Neuronal stem cell (in vitro differentiated cells): ENCODE data around the gene PKD2.

ENCODE experiments used
- DNase-seq: peaks from one replicate; pipeline ENCODE4 v3.0.0-alpha.2; 2013; ENCODE audit warnings: low spot score
- H2AFZ ChIP-seq: one replicate; pipeline ENCODE4 v1.6.1; 2013; ENCODE audit warnings: mild to moderate bottlenecking, low read length, inconsistent platforms
- H2AK5ac ChIP-seq: 2 replicates; pipeline ENCODE4 v1.6.1; 2013; ENCODE audit warnings: low read depth, mild to moderate bottlenecking, inconsistent platforms, low read length, moderate library complexity, mixed read lengths
- H2BK120ac ChIP-seq: 2 replicates; pipeline ENCODE4 v1.6.1; 2013; ENCODE audit warnings: low read depth, mild to moderate bottlenecking, inconsistent platforms, low read length, moderate library complexity, mixed read lengths
- H2BK12ac ChIP-seq: one replicate; pipeline ENCODE4 v1.6.1; 2013; ENCODE audit warnings: low read length, inconsistent platforms
- H2BK15ac ChIP-seq: 2 replicates; pipeline ENCODE4 v1.6.1; 2013; ENCODE audit warnings: mild to moderate bottlenecking, low read length, inconsistent platforms, mixed read lengths
- H2BK5ac ChIP-seq: one replicate; pipeline ENCODE4 v1.6.1; 2013; ENCODE audit warnings: inconsistent platforms, mild to moderate bottlenecking, low read length, moderate library complexity
- H3K14ac ChIP-seq: one replicate; pipeline ENCODE4 v1.6.1; 2013; ENCODE audit warnings: low read length, inconsistent platforms
- H3K18ac ChIP-seq: 2 replicates; pipeline ENCODE4 v1.6.1; 2013; ENCODE audit warnings: low read length, inconsistent platforms
- H3K23ac ChIP-seq: 2 replicates; pipeline ENCODE4 v1.6.1; 2013; ENCODE audit warnings: low read depth, mild to moderate bottlenecking, mixed read lengths, low read length, inconsistent platforms; ENCODE audit not compliant: poor library complexity
- H3K27ac ChIP-seq: replicated peaks from 3 replicates; pipeline ENCODE4 v1.5.1; 2013; ENCODE audit warnings: low read length, inconsistent platforms
- H3K27me3 ChIP-seq, 3 experiments: 2 replicates each; pipeline ENCODE4 v1.6.1; 2013; ENCODE audit warnings: low read length in 3 of 3, mild to moderate bottlenecking in 2 of 3, inconsistent platforms in 1 of 3, low read depth in 1 of 3, mixed read lengths in 1 of 3, moderate library complexity in 1 of 3; ENCODE audit not compliant: control insufficient read depth in 3 of 3, insufficient read depth in 3 of 3
- H3K36me3 ChIP-seq, 2 donors: replicated peaks in 1 of 2; 2 replicates each; pipeline ENCODE4 v1.6.1; 2013; ENCODE audit warnings: low read length in 2 of 2; ENCODE audit not compliant: control insufficient read depth in 2 of 2, insufficient read depth in 2 of 2
- H3K4ac ChIP-seq: 2 replicates; pipeline ENCODE4 v1.6.1; 2013; ENCODE audit warnings: inconsistent platforms, mild to moderate bottlenecking, low read length, moderate library complexity
- H3K4me1 ChIP-seq, 2 donors: 1 replicate in 1 of 2; 2 replicates in 1 of 2; pipeline ENCODE4 v1.6.1; 2013; ENCODE audit warnings: low read length in 2 of 2, low read depth in 1 of 2; ENCODE audit not compliant: control insufficient read depth in 2 of 2, insufficient read depth in 1 of 2
- H3K4me2 ChIP-seq: one replicate; pipeline ENCODE4 v1.6.1; 2013; ENCODE audit warnings: mild to moderate bottlenecking, low read length, inconsistent platforms; ENCODE audit not compliant: insufficient read depth, poor library complexity, severe bottlenecking
- H3K4me3 ChIP-seq, 2 donors: 2 replicates each; pipeline ENCODE4 v1.5.1; 2013; ENCODE audit warnings: low read length in 2 of 2, mild to moderate bottlenecking in 2 of 2, inconsistent platforms in 1 of 2, moderate library complexity in 1 of 2
- H3K79me1 ChIP-seq: one replicate; pipeline ENCODE4 v1.6.1; 2013; ENCODE audit warnings: low read depth, mild to moderate bottlenecking, inconsistent platforms, low read length, moderate library complexity
- H3K9ac ChIP-seq: one replicate; pipeline ENCODE4 v1.6.1; 2013; ENCODE audit warnings: mild to moderate bottlenecking, low read depth, low read length, inconsistent platforms; ENCODE audit not compliant: poor library complexity
- H3K9me3 ChIP-seq, 2 donors: replicated peaks in 1 of 2; 2 replicates each; pipeline versions ENCODE3 to v1.6.1; 2013; ENCODE audit warnings: low read length in 2 of 2, mild to moderate bottlenecking in 2 of 2, inconsistent platforms in 1 of 2, low read depth in 1 of 2, mixed read lengths in 1 of 2, moderate library complexity in 1 of 2; ENCODE audit not compliant: control insufficient read depth in 2 of 2, insufficient read depth in 1 of 2
- H4K8ac ChIP-seq: one replicate; pipeline ENCODE4 v1.6.1; 2013; ENCODE audit warnings: low read depth, mild to moderate bottlenecking, inconsistent platforms, low read length, moderate library complexity
- H4K91ac ChIP-seq: one replicate; pipeline ENCODE4 v1.6.1; 2013; ENCODE audit warnings: low read length, low read depth, mild to moderate bottlenecking, inconsistent platforms; ENCODE audit not compliant: poor library complexity
- WGBS, 2 donors: extraction: QIAGEN DNeasy Blood & Tissue Kit; methylation state at CpG; one replicate each; pipeline ENCODE4 v1.1.7; 2013; ENCODE audit warnings: missing lambda C conversion rate in 2 of 2, mixed read lengths in 1 of 2; ENCODE audit not compliant: insufficient read length in 2 of 2, insufficient replicate concordance in 1 of 2; ENCODE audit errors: extremely low coverage in 2 of 2; 5-methylcytosine and 5-hydroxymethylcytosine counted together

The PKD2 gene

GRCh38 chr4:88078579-88078978 lies 71.1 kb downstream of the PKD2 start:
- DNase-seq = no peak
- Histone ChIP-seq H2BK12ac (no peak overlapping the region), H3K36me3 (peaks cover 6 to 59% of the 10 kb centered on the region in 2 donors), H3K79me1 (no peaks in the 10 kb centered on the region), H3K18ac (no peak overlapping the region), H2AFZ (no peak overlapping the region), H3K4ac (no peak overlapping the region), H4K91ac (no peak overlapping the region), H2BK15ac (no peak overlapping the region), H2BK120ac (no peak overlapping the region), H4K8ac (no peak overlapping the region), H3K23ac (no peak overlapping the region), H3K9me3 (no peaks in the 10 kb centered on the region), H3K14ac (no peak overlapping the region), H3K4me2 (no peak overlapping the region), H2AK5ac (no peak overlapping the region), H3K4me1 (no peaks in the 10 kb centered on the region), H3K9ac (no peak overlapping the region), H3K27me3 (no peaks in the 10 kb centered on the region), H2BK5ac (no peak overlapping the region), H3K4me3 (no peak overlapping the region), H3K27ac (no peak overlapping the region)
- no CpG with 5 or more reads among the region's 2 CpGs for whole genome bisulfite sequencing, 2 donors

GRCh38 chr4:88080626-88081025 lies 73.2 kb downstream of the PKD2 start:
- no peak overlapping the region for H2BK12ac ChIP-seq
- no peaks in the 10 kb centered on the region for H3K79me1 ChIP-seq
- H2BK15ac ChIP-seq = no peak overlapping the region
- H3K23ac ChIP-seq = no peak overlapping the region
- H3K36me3 ChIP-seq = peaks cover 0 to 39% of the 10 kb centered on the region in 2 donors
- H2AFZ ChIP-seq = no peak overlapping the region
- no peak overlapping the region for H2BK120ac ChIP-seq
- no peak overlapping the region for H3K18ac ChIP-seq
- H2BK5ac ChIP-seq = no peak overlapping the region
- H4K8ac ChIP-seq = no peak overlapping the region
- H3K27ac ChIP-seq = no peak overlapping the region
- H4K91ac ChIP-seq = no peak overlapping the region
- no peak overlapping the region for H3K9ac ChIP-seq
- H3K4me1 ChIP-seq = no peaks in the 10 kb centered on the region
- H3K4me2 ChIP-seq = no peak overlapping the region
- H3K4me3 ChIP-seq = no peak overlapping the region
- H3K14ac ChIP-seq = no peak overlapping the region
- H2AK5ac ChIP-seq = no peak overlapping the region
- no peak for DNase-seq
- WGBS, 2 donors = no CpG with 5 or more reads among the region's 1 CpG
- no peaks in the 10 kb centered on the region for H3K27me3 ChIP-seq
- no peaks in the 10 kb centered on the region for H3K9me3 ChIP-seq
- H3K4ac ChIP-seq = no peak overlapping the region

- Histone ChIP-seq H3K23ac (no peak overlapping the region), H3K4me2 (no peak overlapping the region), H3K79me1 (no peaks in the 10 kb centered on the region), H4K91ac (no peak overlapping the region), H3K18ac (no peak overlapping the region), H3K9ac (no peak overlapping the region), H2BK5ac (no peak overlapping the region), H3K27ac (no peak overlapping the region), H2BK15ac (no peak overlapping the region), H4K8ac (no peak overlapping the region), H3K4ac (no peak overlapping the region), H2BK120ac (no peak overlapping the region), H2AK5ac (no peak overlapping the region), H3K4me1 (no peaks in the 10 kb centered on the region), H3K4me3 (no peak overlapping the region), H2BK12ac (no peak overlapping the region), H3K14ac (no peak overlapping the region), H2AFZ (no peak overlapping the region), H3K27me3 (no peaks in the 10 kb centered on the region), H3K9me3 (no peaks in the 10 kb centered on the region), H3K36me3 (no peaks in the 10 kb centered on the region)
- no peak for DNase-seq
- no CpG with 5 or more reads among the region's 1 CpG for WGBS, 2 donors
These were observed 79.6 kb downstream of the PKD2 start for GRCh38 chr4:88087004-88087403.

GRCh38 chr4:88090898-88091297 lies 83.5 kb downstream of the PKD2 start:
- Histone ChIP-seq H2BK5ac (no peak overlapping the region), H3K9me3 (no peaks in the 10 kb centered on the region), H3K79me1 (no peaks in the 10 kb centered on the region), H2AFZ (no peak overlapping the region), H3K4ac (no peak overlapping the region), H3K27ac (no peak overlapping the region), H2BK15ac (no peak overlapping the region), H4K8ac (no peak overlapping the region), H3K4me2 (no peak overlapping the region), H2BK12ac (no peak overlapping the region), H3K23ac (no peak overlapping the region), H3K9ac (no peak overlapping the region), H3K4me3 (no peak overlapping the region), H3K18ac (no peak overlapping the region), H4K91ac (no peak overlapping the region), H3K36me3 (no peaks in the 10 kb centered on the region), H2BK120ac (no peak overlapping the region), H3K14ac (no peak overlapping the region), H2AK5ac (no peak overlapping the region), H3K27me3 (no peaks in the 10 kb centered on the region), H3K4me1 (no peaks in the 10 kb centered on the region)
- no peak for DNase-seq
